GM12872 (cell line): ENCODE measurements around the gene S1PR5.

Source experiments
- TF ChIP-seq, protein P1 (sequence below): IDR thresholded peaks from 3 replicates; pipeline ENCODE4 v1.5.1; 2011; ENCODE audit warnings: low read depth, mild to moderate bottlenecking, low read length, moderate library complexity; ENCODE audit not compliant: insufficient read depth

S1PR5 gene

DNA sequence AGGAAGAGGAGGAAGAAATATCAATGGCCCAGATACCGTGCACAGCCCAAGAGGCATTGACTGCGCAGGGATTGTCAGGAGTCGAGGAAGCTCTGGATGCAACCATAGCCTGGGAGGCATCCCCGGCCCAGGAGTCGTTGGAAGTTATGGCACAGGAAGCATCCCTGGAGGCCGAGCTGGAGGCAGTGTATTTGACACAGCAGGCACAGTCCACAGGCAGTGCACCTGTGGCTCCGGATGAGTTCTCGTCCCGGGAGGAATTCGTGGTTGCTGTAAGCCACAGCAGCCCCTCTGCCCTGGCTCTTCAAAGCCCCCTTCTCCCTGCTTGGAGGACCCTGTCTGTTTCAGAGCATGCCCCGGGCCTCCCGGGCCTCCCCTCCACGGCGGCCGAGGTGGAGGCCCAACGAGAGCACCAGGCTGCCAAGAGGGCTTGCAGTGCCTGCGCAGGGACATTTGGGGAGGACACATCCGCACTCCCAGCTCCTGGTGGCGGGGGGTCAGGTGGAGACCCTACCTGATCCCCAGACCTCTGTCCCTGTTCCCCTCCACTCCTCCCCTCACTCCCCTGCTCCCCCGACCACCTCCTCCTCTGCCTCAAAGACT, 50.0 kb downstream of the S1PR5 start:
- TF ChIP-seq, protein P1, sequence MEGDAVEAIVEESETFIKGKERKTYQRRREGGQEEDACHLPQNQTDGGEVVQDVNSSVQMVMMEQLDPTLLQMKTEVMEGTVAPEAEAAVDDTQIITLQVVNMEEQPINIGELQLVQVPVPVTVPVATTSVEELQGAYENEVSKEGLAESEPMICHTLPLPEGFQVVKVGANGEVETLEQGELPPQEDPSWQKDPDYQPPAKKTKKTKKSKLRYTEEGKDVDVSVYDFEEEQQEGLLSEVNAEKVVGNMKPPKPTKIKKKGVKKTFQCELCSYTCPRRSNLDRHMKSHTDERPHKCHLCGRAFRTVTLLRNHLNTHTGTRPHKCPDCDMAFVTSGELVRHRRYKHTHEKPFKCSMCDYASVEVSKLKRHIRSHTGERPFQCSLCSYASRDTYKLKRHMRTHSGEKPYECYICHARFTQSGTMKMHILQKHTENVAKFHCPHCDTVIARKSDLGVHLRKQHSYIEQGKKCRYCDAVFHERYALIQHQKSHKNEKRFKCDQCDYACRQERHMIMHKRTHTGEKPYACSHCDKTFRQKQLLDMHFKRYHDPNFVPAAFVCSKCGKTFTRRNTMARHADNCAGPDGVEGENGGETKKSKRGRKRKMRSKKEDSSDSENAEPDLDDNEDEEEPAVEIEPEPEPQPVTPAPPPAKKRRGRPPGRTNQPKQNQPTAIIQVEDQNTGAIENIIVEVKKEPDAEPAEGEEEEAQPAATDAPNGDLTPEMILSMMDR = no peak

DNA sequence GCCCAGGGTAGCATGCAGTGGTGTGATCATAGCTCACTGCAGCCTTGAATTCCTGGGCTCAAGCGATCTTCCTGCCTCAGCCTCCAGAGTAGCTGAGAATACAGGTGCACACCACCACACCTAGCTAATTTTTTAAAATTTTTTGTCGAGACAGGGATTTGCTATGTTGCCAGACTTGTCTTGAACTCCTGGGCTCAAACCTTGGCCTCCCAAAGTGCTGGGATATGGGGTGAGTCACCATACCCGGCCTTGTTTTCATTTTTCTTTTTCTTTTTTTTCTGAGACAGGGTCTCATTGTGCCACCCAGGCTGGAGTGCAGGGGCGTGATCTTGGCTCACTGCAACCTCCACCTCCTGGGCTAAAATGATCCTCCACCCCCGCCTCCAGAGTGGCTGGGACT, 52.8 kb downstream of the S1PR5 start:
- TF ChIP-seq, protein P1 = no peak
